GM12878 (cell line): ENCODE results near the gene SEC31A. TPM values are rescaled to one million over a fixed set of nuclear protein-coding genes. Genes with fewer than 3 reads are reported as not detected.

Source experiments
- ASH2L ChIP-seq: fragments of 300-600, 200-600 bp; sonication (generic); IDR thresholded peaks from 2 replicates; pipeline ENCODE4 v1.6.1; 2017; ENCODE audit warnings: low read depth, mild to moderate bottlenecking, borderline replicate concordance
- FOXM1 ChIP-seq: IDR thresholded peaks from 2 replicates; pipeline ENCODE4 v1.6.1; 2012; ENCODE audit warnings: low read depth, mild to moderate bottlenecking, inconsistent platforms, low read length, moderate library complexity
- GATAD2B ChIP-seq: fragments of 450-650 bp; conservative IDR thresholded peaks from 2 replicates; pipeline ENCODE4 v1.6.1; 2017; ENCODE audit warnings: low read depth, mild to moderate bottlenecking, moderate library complexity
- IKZF2 ChIP-seq, 2 experiments: fragments of 450-650 bp; IDR thresholded peaks; 2 replicates each; pipeline ENCODE4 v1.6.1; 2017; ENCODE audit warnings: mild to moderate bottlenecking in 2 of 2, moderate library complexity in 2 of 2
- LARP7 ChIP-seq: fragments of 450-650 bp; IDR thresholded peaks from 2 replicates; pipeline ENCODE4 v1.6.1; 2017; ENCODE audit warnings: mild to moderate bottlenecking
- MLLT1 ChIP-seq: fragments of 450-650 bp; IDR thresholded peaks from 2 replicates; pipeline ENCODE4 v1.6.1; 2016; ENCODE audit warnings: mild to moderate bottlenecking
- NBN ChIP-seq: fragments of 450-650 bp; IDR thresholded peaks from 2 replicates; pipeline ENCODE4 v1.6.1; 2016
- NFIC ChIP-seq: IDR thresholded peaks from 2 replicates; pipeline ENCODE4 v1.6.1; 2012; ENCODE audit warnings: low read depth, mild to moderate bottlenecking, inconsistent platforms, low read length, moderate library complexity
- POLR2AphosphoS5 ChIP-seq: IDR thresholded peaks from 2 replicates; pipeline ENCODE4 v1.6.1; 2011; ENCODE audit warnings: mild to moderate bottlenecking, low read length, inconsistent platforms
- RELA ChIP-seq: fragments of 450-650 bp; IDR thresholded peaks from 2 replicates; pipeline ENCODE4 v1.8.0; 2014; ENCODE audit warnings: borderline replicate concordance; ENCODE audit not compliant: partially characterized antibody
- SKIL ChIP-seq: fragments of 450-650 bp; IDR thresholded peaks from 2 replicates; pipeline ENCODE4 v1.6.1; 2017; ENCODE audit warnings: mild to moderate bottlenecking, low read depth, inconsistent platforms; ENCODE audit not compliant: poor library complexity, severe bottlenecking
- SMARCA5 ChIP-seq: fragments of 450-650 bp; IDR thresholded peaks from 2 replicates; pipeline ENCODE4 v1.6.1; 2017; ENCODE audit warnings: mild to moderate bottlenecking
- SP1 ChIP-seq: IDR thresholded peaks from one replicate; pipeline ENCODE4 v1.6.1; 2011; ENCODE audit warnings: low read depth, low read length
- polyA plus RNA-seq, 11 experiments: library from polyadenylated mRNA; depleted of rRNA in 4 of 11; unstranded in 6 of 11; stranded (reverse) in 5 of 11; fragments of >200 nt; fragmentation: Nextera tagmentation in 4 of 11; fragmentation: Illumina TruSeq in 1 of 11; extraction: Ambion mirVana in 4 of 11; extraction: Trizol in 1 of 11; gene quantifications; 1 replicate in 1 of 11; 2 replicates in 10 of 11; pipeline versions ENCODE4 v1.2.1 to v1.2.3, GENCODE V29; 2011 to 2016; ENCODE audit warnings: inconsistent platforms in 2 of 11, missing spikeins in 2 of 11, low read depth in 1 of 11
- total RNA-seq, 4 experiments: library from RNA; depleted of rRNA in 3 of 4; stranded (reverse); fragments of >200 nt in 3 of 4; fragmentation: Illumina TruSeq in 1 of 4; extraction: Trizol in 1 of 4; gene quantifications; 2 replicates each; pipeline versions ENCODE4 v1.2.1 to v1.2.3, GENCODE V29; 2013 to 2021
- TF ChIP-seq, protein P1 (sequence below): IDR thresholded peaks from 2 replicates; pipeline ENCODE4 v1.6.1; 2012; ENCODE audit warnings: low read depth, low read length, improper control_type of control experiment
- TF ChIP-seq, protein P2 (sequence below): fragments of 450-650 bp; IDR thresholded peaks from 2 replicates; pipeline ENCODE4 v1.6.1; 2017; ENCODE audit warnings: mild to moderate bottlenecking
- TF ChIP-seq, protein P3 (sequence below): fragments of 450-650 bp; IDR thresholded peaks from 2 replicates; pipeline ENCODE4 v1.6.1; 2017; ENCODE audit warnings: borderline replicate concordance

Gene SEC31A
- total and polyA plus RNA-seq, 10 of the 15 experiments (the other 5 are each of a cell fraction or from before 2014, with no cell fraction given) = 74.6 to 171 (median 129) TPM

DNA sequence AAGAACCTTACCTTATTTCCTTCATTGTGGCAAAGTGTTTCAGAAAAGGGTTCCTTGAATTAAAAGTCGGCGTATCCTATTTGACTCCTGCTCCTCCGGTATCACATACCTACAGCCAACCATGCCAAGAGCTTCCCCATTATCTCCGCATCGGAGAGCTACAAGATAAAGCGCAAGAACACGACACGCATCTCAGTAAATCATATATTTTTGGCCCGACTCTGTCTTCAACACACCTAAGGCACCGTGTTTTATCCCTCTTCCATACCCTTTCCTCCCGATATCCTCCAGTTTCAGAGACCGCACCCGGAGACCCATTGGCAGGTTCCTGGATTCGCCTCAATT lies 9.1 kb upstream of the SEC31A start (continued):
- peak; percentile 62 for TF ChIP-seq SKIL
- peak; percentile 96; the same call in 1 of the 2 replicates for TF ChIP-seq ASH2L
- no peak for TF ChIP-seq POLR2AphosphoS5
- TF ChIP-seq, protein P1, sequence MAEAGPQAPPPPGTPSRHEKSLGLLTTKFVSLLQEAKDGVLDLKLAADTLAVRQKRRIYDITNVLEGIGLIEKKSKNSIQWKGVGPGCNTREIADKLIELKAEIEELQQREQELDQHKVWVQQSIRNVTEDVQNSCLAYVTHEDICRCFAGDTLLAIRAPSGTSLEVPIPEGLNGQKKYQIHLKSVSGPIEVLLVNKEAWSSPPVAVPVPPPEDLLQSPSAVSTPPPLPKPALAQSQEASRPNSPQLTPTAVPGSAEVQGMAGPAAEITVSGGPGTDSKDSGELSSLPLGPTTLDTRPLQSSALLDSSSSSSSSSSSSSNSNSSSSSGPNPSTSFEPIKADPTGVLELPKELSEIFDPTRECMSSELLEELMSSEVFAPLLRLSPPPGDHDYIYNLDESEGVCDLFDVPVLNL = no peak
- peak; percentile 37; the same call in 1 of the 2 replicates for TF ChIP-seq LARP7
- TF ChIP-seq SMARCA5 = 0 out of 2 replicates have a peak, but pooled peaks have one; percentile 32
- no peak for TF ChIP-seq SP1
- TF ChIP-seq, protein P2, sequence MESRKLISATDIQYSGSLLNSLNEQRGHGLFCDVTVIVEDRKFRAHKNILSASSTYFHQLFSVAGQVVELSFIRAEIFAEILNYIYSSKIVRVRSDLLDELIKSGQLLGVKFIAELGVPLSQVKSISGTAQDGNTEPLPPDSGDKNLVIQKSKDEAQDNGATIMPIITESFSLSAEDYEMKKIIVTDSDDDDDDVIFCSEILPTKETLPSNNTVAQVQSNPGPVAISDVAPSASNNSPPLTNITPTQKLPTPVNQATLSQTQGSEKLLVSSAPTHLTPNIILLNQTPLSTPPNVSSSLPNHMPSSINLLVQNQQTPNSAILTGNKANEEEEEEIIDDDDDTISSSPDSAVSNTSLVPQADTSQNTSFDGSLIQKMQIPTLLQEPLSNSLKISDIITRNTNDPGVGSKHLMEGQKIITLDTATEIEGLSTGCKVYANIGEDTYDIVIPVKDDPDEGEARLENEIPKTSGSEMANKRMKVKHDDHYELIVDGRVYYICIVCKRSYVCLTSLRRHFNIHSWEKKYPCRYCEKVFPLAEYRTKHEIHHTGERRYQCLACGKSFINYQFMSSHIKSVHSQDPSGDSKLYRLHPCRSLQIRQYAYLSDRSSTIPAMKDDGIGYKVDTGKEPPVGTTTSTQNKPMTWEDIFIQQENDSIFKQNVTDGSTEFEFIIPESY = peak; percentile 33; the same call in 1 of the 2 replicates
- TF ChIP-seq GATAD2B = no peak
- 0 out of 2 replicates have a peak, but pooled peaks have one; percentile 94 for TF ChIP-seq NBN
- TF ChIP-seq FOXM1 = 0 out of 2 replicates have a peak, but pooled peaks have one; percentile 16
- TF ChIP-seq MLLT1 = peak; percentile 91
- peak; percentile 55 for TF ChIP-seq RELA
- peak; percentile 14; the same call in 1 of the 2 replicates for TF ChIP-seq NFIC
- TF ChIP-seq, protein P3, sequence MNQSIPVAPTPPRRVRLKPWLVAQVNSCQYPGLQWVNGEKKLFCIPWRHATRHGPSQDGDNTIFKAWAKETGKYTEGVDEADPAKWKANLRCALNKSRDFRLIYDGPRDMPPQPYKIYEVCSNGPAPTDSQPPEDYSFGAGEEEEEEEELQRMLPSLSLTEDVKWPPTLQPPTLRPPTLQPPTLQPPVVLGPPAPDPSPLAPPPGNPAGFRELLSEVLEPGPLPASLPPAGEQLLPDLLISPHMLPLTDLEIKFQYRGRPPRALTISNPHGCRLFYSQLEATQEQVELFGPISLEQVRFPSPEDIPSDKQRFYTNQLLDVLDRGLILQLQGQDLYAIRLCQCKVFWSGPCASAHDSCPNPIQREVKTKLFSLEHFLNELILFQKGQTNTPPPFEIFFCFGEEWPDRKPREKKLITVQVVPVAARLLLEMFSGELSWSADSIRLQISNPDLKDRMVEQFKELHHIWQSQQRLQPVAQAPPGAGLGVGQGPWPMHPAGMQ = no peak
- peak; percentile 88 to 93 for TF ChIP-seq IKZF2 (IDR thresholded peaks at IDR 0.05)
